HG03354 (cell line): Measurements from ENCODE around the gene CLP1.

Source experiments
- ATAC-seq: cut with Tn5 transposase; IDR thresholded peaks from one replicate; pipeline ENCODE4 v1.9.1; 2021; ENCODE audit warnings: mild to moderate bottlenecking; ENCODE audit not compliant: unreplicated experiment, poor library complexity, severe bottlenecking

The CLP1 gene

DNA sequence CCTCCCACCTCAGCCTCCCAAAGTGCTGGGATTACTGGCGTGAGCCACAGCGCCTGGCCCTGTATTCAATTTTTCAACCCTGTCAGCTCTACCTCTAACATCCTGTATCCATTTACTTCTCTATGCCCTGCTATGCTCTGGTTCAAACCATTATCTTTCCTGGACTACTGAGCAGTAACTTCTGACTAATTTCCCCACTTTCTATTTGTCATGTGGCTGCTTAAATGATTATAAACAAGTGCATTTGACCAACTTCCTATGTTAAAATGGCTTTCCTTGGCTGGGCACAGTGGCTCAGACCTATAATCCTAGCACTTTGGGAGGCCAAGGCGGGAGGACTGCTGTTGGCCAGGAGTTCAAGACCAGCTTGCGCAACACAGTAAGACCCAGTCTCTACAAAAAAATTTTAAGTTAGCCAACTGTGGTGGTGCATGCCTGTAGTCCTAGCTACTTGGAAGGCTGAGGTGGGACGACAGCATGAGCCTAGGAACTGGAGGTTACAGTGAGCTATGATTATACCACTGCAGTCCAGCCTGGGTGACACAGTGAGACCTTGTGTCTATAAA is 52.3 kb downstream of the CLP1 start:
- ATAC-seq: no peak
